HEK293 (cell line): Measurements from ENCODE around the gene RCOR3.

Source experiments
- CTCF ChIA-PET: fragments of 350-600 bp; formaldehyde crosslinking; extraction: SDS; loops from one replicate; lab custom pipeline; 2021; ENCODE audit warnings: antibody characterized with exemption; lab: Yijun Ruan, JAX
- POLR2A ChIA-PET: fragments of 300-600 bp; formaldehyde crosslinking; extraction: SDS; loops from one replicate; lab custom pipeline; 2020; ENCODE audit warnings: antibody characterized with exemption, inconsistent platforms; lab: Yijun Ruan, JAX
- H3K27ac ChIP-seq: fragments of 200-500 bp; sonication (Bioruptor generic); 2 replicates; pipeline ENCODE4 v1.5.1; 2014; ENCODE audit warnings: low read depth, low read length, control low read depth, inconsistent platforms; ENCODE audit errors: extremely low read depth
- H3K36me3 ChIP-seq, 2 experiments: fragments of 200-500 bp in 1 of 2; sonication (Bioruptor generic) in 1 of 2; 1 replicate in 1 of 2; 2 replicates in 1 of 2; pipeline ENCODE4 v1.5.1; 2014 to 2017; ENCODE audit warnings: inconsistent platforms in 2 of 2, low read length in 2 of 2; ENCODE audit not compliant: control insufficient read depth in 2 of 2, insufficient read depth in 1 of 2
- H3K4me1 ChIP-seq: fragments of 200-500 bp; sonication (Bioruptor generic); 2 replicates; pipeline ENCODE4 v1.5.1; 2014; ENCODE audit warnings: mild to moderate bottlenecking, low read length, inconsistent platforms; ENCODE audit not compliant: control insufficient read depth, insufficient read depth
- H3K4me3 ChIP-seq: 2 replicates; pipeline ENCODE4 v1.5.1; 2011; ENCODE audit warnings: low read depth, mild to moderate bottlenecking, control low read depth, low read length, moderate library complexity
- H3K9me3 ChIP-seq: fragments of 200-500 bp; sonication (Bioruptor generic); 2 replicates; pipeline ENCODE4 v1.5.1; 2014; ENCODE audit warnings: low read depth, low read length, inconsistent platforms; ENCODE audit not compliant: control insufficient read depth, insufficient read depth
- BCL11A ChIP-seq: fragments of 450-650 bp; formaldehyde crosslinking; IDR thresholded peaks from 2 replicates; pipeline ENCODE4 v1.5.1; 2016; ENCODE audit warnings: low read depth, missing biosample characterization, missing genetic modification characterization
- ZBTB8A ChIP-seq: fragments of 450-650 bp; formaldehyde crosslinking; IDR thresholded peaks from 2 replicates; pipeline ENCODE4 v1.5.1; 2016; ENCODE audit warnings: missing biosample characterization, missing genetic modification characterization
- ZNF391 ChIP-seq: fragments of 450-650 bp; formaldehyde crosslinking; IDR thresholded peaks from 2 replicates; pipeline ENCODE4 v1.5.1; 2016; ENCODE audit warnings: low read depth, missing biosample characterization, missing genetic modification characterization, borderline replicate concordance
- ZNF426 ChIP-seq: fragments of 450-650 bp; formaldehyde crosslinking; IDR thresholded peaks from 2 replicates; pipeline ENCODE4 v1.5.1; 2017; ENCODE audit warnings: missing biosample characterization, missing genetic modification characterization, mild to moderate bottlenecking, inconsistent platforms, moderate library complexity
- ZNF449 ChIP-seq: fragments of 450-650 bp; formaldehyde crosslinking; IDR thresholded peaks from 2 replicates; pipeline ENCODE4 v1.5.1; 2017; ENCODE audit warnings: missing biosample characterization, mild to moderate bottlenecking, missing genetic modification characterization, moderate library complexity
- ZNF548 ChIP-seq: fragments of 450-650 bp; formaldehyde crosslinking; IDR thresholded peaks from 2 replicates; pipeline ENCODE4 v1.5.1; 2016; ENCODE audit warnings: missing biosample characterization, missing genetic modification characterization
- ZNF626 ChIP-seq: fragments of 450-650 bp; sonication (Bioruptor Pico); formaldehyde crosslinking; IDR thresholded peaks from 2 replicates; pipeline ENCODE4 v1.5.1; 2018; ENCODE audit warnings: missing biosample characterization, missing genetic modification characterization, inconsistent platforms
- ZNF677 ChIP-seq: fragments of 450-650 bp; IDR thresholded peaks from 2 replicates; pipeline ENCODE4 v1.5.0; 2018; ENCODE audit warnings: missing biosample characterization, mild to moderate bottlenecking, missing genetic modification characterization, moderate library complexity
- ZNF707 ChIP-seq: fragments of 450-650 bp; formaldehyde crosslinking; IDR thresholded peaks from 2 replicates; pipeline ENCODE4 v1.5.1; 2016; ENCODE audit warnings: missing biosample characterization, missing genetic modification characterization
- ZNF76 ChIP-seq: fragments of 450-650 bp; formaldehyde crosslinking; IDR thresholded peaks from 2 replicates; pipeline ENCODE4; 2016; ENCODE audit warnings: low read depth, missing biosample characterization, missing genetic modification characterization, borderline replicate concordance
- ZSCAN23 ChIP-seq: fragments of 450-650 bp; formaldehyde crosslinking; IDR thresholded peaks from 2 replicates; pipeline ENCODE4 v1.5.1; 2016; ENCODE audit warnings: missing biosample characterization, missing genetic modification characterization
- ZSCAN5A ChIP-seq: fragments of 450-650 bp; formaldehyde crosslinking; IDR thresholded peaks from 2 replicates; pipeline ENCODE4 v1.5.1; 2016; ENCODE audit warnings: missing biosample characterization, missing genetic modification characterization
- TF ChIP-seq, protein P1 (sequence below): fragments of 450-650 bp; formaldehyde crosslinking; IDR thresholded peaks from 2 replicates; pipeline ENCODE4 v1.5.1; 2016; ENCODE audit warnings: missing biosample characterization, missing genetic modification characterization
- TF ChIP-seq, protein P2 (sequence below): fragments of 450-650 bp; formaldehyde crosslinking; IDR thresholded peaks from 2 replicates; pipeline ENCODE4 v1.5.1; 2016; ENCODE audit warnings: missing biosample characterization, missing genetic modification characterization
- TF ChIP-seq, protein P3 (sequence below): fragments of 450-650 bp; formaldehyde crosslinking; IDR thresholded peaks from 2 replicates; pipeline ENCODE4 v1.5.1; 2016; ENCODE audit warnings: missing biosample characterization, missing genetic modification characterization
- TF ChIP-seq, protein P4 (sequence below): fragments of 450-650 bp; formaldehyde crosslinking; IDR thresholded peaks from 2 replicates; pipeline ENCODE4 v1.5.1; 2016; ENCODE audit warnings: missing biosample characterization, missing genetic modification characterization
- TF ChIP-seq, protein P5 (sequence below): fragments of 450-650 bp; formaldehyde crosslinking; IDR thresholded peaks from 2 replicates; pipeline ENCODE4 v1.5.1; 2017; ENCODE audit warnings: missing biosample characterization, missing genetic modification characterization
- TF ChIP-seq, protein P6 (sequence below): fragments of 450-650 bp; formaldehyde crosslinking; IDR thresholded peaks from 2 replicates; pipeline ENCODE4 v1.5.1; 2016; ENCODE audit warnings: missing biosample characterization, missing genetic modification characterization, low read depth
- TF ChIP-seq, protein P7 (sequence below): fragments of 450-650 bp; formaldehyde crosslinking; IDR thresholded peaks from 2 replicates; pipeline ENCODE4 v1.5.1; 2017; ENCODE audit warnings: missing biosample characterization, missing genetic modification characterization

RCOR3 gene

GRCh38 chr1:211237579-211237978 is 21.6 kb upstream of the RCOR3 start:
- no peak overlapping the region for H3K27ac ChIP-seq
- H3K4me3 ChIP-seq = no peak overlapping the region
- H3K9me3 ChIP-seq = no peaks in the 10 kb centered on the region
- ChIA-PET CTCF (interaction anchor here (0.6 kb wide), 1 partner anchor 932 kb away, joined by 5 read pairs; no protein-coding TSS in a partner anchor), POLR2A (no interaction called here)
- H3K4me1 ChIP-seq = no peaks in the 10 kb centered on the region
- H3K36me3 ChIP-seq = no peaks in the 10 kb centered on the region
- TF ChIP-seq ZSCAN23 (no peak), ZNF548 (no peak), ZNF449 (tag by site-specific recombination) (no peak), ZNF626 (tag by site-specific recombination) (no peak), ZNF391 (tag by site-specific recombination) (no peak), ZNF677 (tag by site-specific recombination) (no peak), ZNF426 (tag by site-specific recombination) (no peak), ZBTB8A (tag by site-specific recombination) (no peak), BCL11A (no peak), ZNF76 (tag by site-specific recombination) (no peak), ZNF707 (tag by site-specific recombination) (no peak), ZSCAN5A (tag by site-specific recombination) (no peak)
- TF ChIP-seq, protein P1, sequence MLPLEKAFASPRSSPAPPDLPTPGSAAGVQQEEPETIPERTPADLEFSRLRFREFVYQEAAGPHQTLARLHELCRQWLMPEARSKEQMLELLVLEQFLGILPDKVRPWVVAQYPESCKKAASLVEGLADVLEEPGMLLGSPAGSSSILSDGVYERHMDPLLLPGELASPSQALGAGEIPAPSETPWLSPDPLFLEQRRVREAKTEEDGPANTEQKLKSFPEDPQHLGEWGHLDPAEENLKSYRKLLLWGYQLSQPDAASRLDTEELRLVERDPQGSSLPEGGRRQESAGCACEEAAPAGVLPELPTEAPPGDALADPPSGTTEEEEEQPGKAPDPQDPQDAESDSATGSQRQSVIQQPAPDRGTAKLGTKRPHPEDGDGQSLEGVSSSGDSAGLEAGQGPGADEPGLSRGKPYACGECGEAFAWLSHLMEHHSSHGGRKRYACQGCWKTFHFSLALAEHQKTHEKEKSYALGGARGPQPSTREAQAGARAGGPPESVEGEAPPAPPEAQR = no peak
- TF ChIP-seq, protein P2, sequence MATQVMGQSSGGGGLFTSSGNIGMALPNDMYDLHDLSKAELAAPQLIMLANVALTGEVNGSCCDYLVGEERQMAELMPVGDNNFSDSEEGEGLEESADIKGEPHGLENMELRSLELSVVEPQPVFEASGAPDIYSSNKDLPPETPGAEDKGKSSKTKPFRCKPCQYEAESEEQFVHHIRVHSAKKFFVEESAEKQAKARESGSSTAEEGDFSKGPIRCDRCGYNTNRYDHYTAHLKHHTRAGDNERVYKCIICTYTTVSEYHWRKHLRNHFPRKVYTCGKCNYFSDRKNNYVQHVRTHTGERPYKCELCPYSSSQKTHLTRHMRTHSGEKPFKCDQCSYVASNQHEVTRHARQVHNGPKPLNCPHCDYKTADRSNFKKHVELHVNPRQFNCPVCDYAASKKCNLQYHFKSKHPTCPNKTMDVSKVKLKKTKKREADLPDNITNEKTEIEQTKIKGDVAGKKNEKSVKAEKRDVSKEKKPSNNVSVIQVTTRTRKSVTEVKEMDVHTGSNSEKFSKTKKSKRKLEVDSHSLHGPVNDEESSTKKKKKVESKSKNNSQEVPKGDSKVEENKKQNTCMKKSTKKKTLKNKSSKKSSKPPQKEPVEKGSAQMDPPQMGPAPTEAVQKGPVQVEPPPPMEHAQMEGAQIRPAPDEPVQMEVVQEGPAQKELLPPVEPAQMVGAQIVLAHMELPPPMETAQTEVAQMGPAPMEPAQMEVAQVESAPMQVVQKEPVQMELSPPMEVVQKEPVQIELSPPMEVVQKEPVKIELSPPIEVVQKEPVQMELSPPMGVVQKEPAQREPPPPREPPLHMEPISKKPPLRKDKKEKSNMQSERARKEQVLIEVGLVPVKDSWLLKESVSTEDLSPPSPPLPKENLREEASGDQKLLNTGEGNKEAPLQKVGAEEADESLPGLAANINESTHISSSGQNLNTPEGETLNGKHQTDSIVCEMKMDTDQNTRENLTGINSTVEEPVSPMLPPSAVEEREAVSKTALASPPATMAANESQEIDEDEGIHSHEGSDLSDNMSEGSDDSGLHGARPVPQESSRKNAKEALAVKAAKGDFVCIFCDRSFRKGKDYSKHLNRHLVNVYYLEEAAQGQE (tag by site-specific recombination) = no peak
- TF ChIP-seq, protein P3, sequence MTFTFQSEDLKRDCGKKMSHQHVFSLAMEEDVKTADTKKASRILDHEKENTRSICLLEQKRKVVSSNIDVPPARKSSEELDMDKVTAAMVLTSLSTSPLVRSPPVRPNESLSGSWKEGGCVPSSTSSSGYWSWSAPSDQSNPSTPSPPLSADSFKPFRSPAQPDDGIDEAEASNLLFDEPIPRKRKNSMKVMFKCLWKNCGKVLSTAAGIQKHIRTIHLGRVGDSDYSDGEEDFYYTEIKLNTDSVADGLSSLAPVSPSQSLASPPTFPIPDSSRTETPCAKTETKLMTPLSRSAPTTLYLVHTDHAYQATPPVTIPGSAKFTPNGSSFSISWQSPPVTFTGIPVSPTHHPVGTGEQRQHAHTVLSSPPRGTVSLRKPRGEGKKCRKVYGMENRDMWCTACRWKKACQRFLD (tag by site-specific recombination) = no peak
- TF ChIP-seq, protein P4, sequence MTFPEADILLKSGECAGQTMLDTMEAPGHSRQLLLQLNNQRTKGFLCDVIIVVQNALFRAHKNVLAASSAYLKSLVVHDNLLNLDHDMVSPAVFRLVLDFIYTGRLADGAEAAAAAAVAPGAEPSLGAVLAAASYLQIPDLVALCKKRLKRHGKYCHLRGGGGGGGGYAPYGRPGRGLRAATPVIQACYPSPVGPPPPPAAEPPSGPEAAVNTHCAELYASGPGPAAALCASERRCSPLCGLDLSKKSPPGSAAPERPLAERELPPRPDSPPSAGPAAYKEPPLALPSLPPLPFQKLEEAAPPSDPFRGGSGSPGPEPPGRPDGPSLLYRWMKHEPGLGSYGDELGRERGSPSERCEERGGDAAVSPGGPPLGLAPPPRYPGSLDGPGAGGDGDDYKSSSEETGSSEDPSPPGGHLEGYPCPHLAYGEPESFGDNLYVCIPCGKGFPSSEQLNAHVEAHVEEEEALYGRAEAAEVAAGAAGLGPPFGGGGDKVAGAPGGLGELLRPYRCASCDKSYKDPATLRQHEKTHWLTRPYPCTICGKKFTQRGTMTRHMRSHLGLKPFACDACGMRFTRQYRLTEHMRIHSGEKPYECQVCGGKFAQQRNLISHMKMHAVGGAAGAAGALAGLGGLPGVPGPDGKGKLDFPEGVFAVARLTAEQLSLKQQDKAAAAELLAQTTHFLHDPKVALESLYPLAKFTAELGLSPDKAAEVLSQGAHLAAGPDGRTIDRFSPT = no peak
- TF ChIP-seq, protein P5, sequence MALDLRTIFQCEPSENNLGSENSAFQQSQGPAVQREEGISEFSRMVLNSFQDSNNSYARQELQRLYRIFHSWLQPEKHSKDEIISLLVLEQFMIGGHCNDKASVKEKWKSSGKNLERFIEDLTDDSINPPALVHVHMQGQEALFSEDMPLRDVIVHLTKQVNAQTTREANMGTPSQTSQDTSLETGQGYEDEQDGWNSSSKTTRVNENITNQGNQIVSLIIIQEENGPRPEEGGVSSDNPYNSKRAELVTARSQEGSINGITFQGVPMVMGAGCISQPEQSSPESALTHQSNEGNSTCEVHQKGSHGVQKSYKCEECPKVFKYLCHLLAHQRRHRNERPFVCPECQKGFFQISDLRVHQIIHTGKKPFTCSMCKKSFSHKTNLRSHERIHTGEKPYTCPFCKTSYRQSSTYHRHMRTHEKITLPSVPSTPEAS (tag by site-specific recombination) = no peak
- TF ChIP-seq, protein P6, sequence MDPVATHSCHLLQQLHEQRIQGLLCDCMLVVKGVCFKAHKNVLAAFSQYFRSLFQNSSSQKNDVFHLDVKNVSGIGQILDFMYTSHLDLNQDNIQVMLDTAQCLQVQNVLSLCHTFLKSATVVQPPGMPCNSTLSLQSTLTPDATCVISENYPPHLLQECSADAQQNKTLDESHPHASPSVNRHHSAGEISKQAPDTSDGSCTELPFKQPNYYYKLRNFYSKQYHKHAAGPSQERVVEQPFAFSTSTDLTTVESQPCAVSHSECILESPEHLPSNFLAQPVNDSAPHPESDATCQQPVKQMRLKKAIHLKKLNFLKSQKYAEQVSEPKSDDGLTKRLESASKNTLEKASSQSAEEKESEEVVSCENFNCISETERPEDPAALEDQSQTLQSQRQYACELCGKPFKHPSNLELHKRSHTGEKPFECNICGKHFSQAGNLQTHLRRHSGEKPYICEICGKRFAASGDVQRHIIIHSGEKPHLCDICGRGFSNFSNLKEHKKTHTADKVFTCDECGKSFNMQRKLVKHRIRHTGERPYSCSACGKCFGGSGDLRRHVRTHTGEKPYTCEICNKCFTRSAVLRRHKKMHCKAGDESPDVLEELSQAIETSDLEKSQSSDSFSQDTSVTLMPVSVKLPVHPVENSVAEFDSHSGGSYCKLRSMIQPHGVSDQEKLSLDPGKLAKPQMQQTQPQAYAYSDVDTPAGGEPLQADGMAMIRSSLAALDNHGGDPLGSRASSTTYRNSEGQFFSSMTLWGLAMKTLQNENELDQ (tag by site-specific recombination) = no peak
- TF ChIP-seq, protein P7, sequence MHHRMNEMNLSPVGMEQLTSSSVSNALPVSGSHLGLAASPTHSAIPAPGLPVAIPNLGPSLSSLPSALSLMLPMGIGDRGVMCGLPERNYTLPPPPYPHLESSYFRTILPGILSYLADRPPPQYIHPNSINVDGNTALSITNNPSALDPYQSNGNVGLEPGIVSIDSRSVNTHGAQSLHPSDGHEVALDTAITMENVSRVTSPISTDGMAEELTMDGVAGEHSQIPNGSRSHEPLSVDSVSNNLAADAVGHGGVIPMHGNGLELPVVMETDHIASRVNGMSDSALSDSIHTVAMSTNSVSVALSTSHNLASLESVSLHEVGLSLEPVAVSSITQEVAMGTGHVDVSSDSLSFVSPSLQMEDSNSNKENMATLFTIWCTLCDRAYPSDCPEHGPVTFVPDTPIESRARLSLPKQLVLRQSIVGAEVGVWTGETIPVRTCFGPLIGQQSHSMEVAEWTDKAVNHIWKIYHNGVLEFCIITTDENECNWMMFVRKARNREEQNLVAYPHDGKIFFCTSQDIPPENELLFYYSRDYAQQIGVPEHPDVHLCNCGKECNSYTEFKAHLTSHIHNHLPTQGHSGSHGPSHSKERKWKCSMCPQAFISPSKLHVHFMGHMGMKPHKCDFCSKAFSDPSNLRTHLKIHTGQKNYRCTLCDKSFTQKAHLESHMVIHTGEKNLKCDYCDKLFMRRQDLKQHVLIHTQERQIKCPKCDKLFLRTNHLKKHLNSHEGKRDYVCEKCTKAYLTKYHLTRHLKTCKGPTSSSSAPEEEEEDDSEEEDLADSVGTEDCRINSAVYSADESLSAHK = no peak
